GM19025 (cell line): ENCODE measurements around the gene TECR.
A peak's percentile ranks its signal among the peaks of the same experiment; 100 is the strongest.
"Not testable (repeated sequence)": the region's sequence is repeated elsewhere in the genome, so short reads cannot be mapped to it uniquely, and the experiment has no call there.

Experiments used
- ATAC-seq: cut with Tn5 transposase; IDR thresholded peaks from one replicate; pipeline ENCODE4 v1.9.1; 2021; ENCODE audit warnings: mild to moderate bottlenecking, low read depth, moderate library complexity; ENCODE audit not compliant: unreplicated experiment

TECR gene

GRCh38 chr19:14559916-14560775 is 30.8 kb downstream of the TECR start:
- ATAC-seq: no peak

- ATAC-seq: no peak
These were observed 31.3 kb downstream of the TECR start for GRCh38 chr19:14560776-14561108.

- no peak for ATAC-seq
These were observed 31.9 kb downstream of the TECR start for GRCh38 chr19:14561249-14561648.

GRCh38 chr19:14561847-14562351 is 32.5 kb downstream of the TECR start:
- no peak for ATAC-seq

- ATAC-seq: no peak
These were observed 33.5 kb downstream of the TECR start for GRCh38 chr19:14562660-14563589.

GRCh38 chr19:14563590-14563926 is 34.2 kb downstream of the TECR start:
- ATAC-seq: no peak

GRCh38 chr19:14563989-14564651 is 34.7 kb downstream of the TECR start:
- ATAC-seq: no peak

- not testable (repeated sequence) for ATAC-seq
These were observed 35.4 kb downstream of the TECR start for GRCh38 chr19:14564652-14565297.

- ATAC-seq: no peak
These were observed 35.9 kb downstream of the TECR start for GRCh38 chr19:14565298-14565679.

GRCh38 chr19:14565765-14566711 is 36.6 kb downstream of the TECR start:
- ATAC-seq: no peak

- no peak for ATAC-seq
These were observed 37.3 kb downstream of the TECR start for GRCh38 chr19:14566712-14567077.

- ATAC-seq: no peak
These were observed 37.7 kb downstream of the TECR start for GRCh38 chr19:14567079-14567478.

GRCh38 chr19:14570864-14571527 is 41.6 kb downstream of the TECR start:
- no peak for ATAC-seq

- peak; percentile 86 for ATAC-seq
These were observed 42.5 kb downstream of the TECR start, which contains the start of gene NDUFB7 for GRCh38 chr19:14571695-14572490. TSS of gene NDUFB7 (minus strand) at chr19:14572066. CDS start at chr19:14572000, 66 bp downstream.

GRCh38 chr19:14575428-14575980 is 46.1 kb downstream of the TECR start:
- ATAC-seq: no peak

GRCh38 chr19:14576363-14576762 is 47.0 kb downstream of the TECR start:
- no peak for ATAC-seq

- ATAC-seq: no peak
These were observed 47.9 kb downstream of the TECR start for GRCh38 chr19:14577264-14577663.
